Measurements from ENCODE around the gene INSC. TPM values are rescaled to one million over a fixed set of nuclear protein-coding genes. Genes with fewer than 3 reads are reported as not detected.

INSC gene
- total RNA-seq, 1 experiment from 2014 or later, result 0.17 TPM

DNA sequence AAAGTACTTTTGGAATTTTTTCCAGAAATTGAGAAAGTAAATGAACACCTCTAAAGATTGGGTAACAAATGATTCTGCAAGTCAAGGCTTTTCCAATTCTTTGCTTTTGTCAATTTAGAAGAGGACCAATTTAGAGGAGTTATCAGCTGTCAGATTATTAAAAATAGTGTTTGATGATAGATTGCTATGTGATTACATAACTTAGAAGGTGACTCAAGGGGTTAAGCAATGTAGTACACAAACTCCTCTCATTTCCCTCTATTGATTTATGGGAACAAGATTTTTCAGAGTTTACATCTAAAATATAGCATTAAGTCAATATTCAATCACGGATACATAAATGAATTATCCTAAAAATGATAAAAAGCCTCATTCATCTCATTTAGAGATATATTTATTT, 70.3 kb downstream of the INSC start (continued):
- TF ChIP-seq, protein P1, sequence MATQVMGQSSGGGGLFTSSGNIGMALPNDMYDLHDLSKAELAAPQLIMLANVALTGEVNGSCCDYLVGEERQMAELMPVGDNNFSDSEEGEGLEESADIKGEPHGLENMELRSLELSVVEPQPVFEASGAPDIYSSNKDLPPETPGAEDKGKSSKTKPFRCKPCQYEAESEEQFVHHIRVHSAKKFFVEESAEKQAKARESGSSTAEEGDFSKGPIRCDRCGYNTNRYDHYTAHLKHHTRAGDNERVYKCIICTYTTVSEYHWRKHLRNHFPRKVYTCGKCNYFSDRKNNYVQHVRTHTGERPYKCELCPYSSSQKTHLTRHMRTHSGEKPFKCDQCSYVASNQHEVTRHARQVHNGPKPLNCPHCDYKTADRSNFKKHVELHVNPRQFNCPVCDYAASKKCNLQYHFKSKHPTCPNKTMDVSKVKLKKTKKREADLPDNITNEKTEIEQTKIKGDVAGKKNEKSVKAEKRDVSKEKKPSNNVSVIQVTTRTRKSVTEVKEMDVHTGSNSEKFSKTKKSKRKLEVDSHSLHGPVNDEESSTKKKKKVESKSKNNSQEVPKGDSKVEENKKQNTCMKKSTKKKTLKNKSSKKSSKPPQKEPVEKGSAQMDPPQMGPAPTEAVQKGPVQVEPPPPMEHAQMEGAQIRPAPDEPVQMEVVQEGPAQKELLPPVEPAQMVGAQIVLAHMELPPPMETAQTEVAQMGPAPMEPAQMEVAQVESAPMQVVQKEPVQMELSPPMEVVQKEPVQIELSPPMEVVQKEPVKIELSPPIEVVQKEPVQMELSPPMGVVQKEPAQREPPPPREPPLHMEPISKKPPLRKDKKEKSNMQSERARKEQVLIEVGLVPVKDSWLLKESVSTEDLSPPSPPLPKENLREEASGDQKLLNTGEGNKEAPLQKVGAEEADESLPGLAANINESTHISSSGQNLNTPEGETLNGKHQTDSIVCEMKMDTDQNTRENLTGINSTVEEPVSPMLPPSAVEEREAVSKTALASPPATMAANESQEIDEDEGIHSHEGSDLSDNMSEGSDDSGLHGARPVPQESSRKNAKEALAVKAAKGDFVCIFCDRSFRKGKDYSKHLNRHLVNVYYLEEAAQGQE (IDR thresholded peaks at IDR 0.05; ENCODE audit: low read depth), result no peak
- TF ChIP-seq EZH2phosphoT487 (IDR thresholded peaks at IDR 0.05; ENCODE audit: borderline replicate concordance), result no peak
- TF ChIP-seq, protein P2, sequence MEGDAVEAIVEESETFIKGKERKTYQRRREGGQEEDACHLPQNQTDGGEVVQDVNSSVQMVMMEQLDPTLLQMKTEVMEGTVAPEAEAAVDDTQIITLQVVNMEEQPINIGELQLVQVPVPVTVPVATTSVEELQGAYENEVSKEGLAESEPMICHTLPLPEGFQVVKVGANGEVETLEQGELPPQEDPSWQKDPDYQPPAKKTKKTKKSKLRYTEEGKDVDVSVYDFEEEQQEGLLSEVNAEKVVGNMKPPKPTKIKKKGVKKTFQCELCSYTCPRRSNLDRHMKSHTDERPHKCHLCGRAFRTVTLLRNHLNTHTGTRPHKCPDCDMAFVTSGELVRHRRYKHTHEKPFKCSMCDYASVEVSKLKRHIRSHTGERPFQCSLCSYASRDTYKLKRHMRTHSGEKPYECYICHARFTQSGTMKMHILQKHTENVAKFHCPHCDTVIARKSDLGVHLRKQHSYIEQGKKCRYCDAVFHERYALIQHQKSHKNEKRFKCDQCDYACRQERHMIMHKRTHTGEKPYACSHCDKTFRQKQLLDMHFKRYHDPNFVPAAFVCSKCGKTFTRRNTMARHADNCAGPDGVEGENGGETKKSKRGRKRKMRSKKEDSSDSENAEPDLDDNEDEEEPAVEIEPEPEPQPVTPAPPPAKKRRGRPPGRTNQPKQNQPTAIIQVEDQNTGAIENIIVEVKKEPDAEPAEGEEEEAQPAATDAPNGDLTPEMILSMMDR (IDR thresholded peaks at IDR 0.05 in 2 of 3, conservative IDR thresholded peaks at IDR 0.05 in 1 of 3; ENCODE audit: borderline replicate concordance in 1 of 3, insufficient read depth in 1 of 3, low read depth in 2 of 3, low read length in 2 of 3), result no peak
- TF ChIP-seq SP1 (IDR thresholded peaks at IDR 0.05; ENCODE audit: low read depth), result no peak
- no peak for TF ChIP-seq TCF7L2 (IDR thresholded peaks at IDR 0.05; ENCODE audit: borderline replicate concordance, extremely low read depth, insufficient read depth, insufficient read length)
- TF ChIP-seq ZFX (IDR thresholded peaks at IDR 0.05), result no peak
- TF ChIP-seq RAD21 (IDR thresholded peaks at IDR 0.05; ENCODE audit: low read depth), result no peak

DNA sequence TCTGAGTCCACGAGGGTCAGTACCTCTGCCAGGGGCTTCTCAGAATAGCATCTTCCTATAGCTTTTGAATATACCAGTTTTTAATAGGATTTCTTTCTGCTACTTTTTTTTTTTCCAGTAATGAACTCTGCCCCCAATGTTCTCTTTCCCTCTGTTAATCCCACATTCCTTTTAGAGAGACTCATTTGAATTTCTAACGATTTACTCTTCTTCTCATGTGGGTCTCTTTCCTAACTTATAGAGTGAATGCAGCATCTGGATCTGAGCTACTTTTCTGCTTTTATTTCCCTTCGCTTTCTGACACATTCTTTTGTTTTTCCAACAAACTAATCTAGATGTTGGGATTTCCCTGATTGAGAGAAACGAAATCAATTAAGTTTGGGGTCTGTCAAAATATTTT, 71.4 kb downstream of the INSC start:
- RAD21 ChIA-PET (ENCODE audit: low non-redundant PET in 1 of 2, low total read pairs in 2 of 2, uncharacterized antibody in 2 of 2, unreplicated experiment in 2 of 2), result no interaction called here
- no peaks in the 10 kb centered on the region for H3K4me1 ChIP-seq (ENCODE audit: control insufficient read depth in 1 of 2, insufficient read depth in 2 of 2, low read length in 2 of 2)
- intact Hi-C loops (cut with micrococcal nuclease), result no loop called here
- CTCF ChIA-PET, result no interaction called here
- no peak overlapping the region for H2AFZ ChIP-seq (ENCODE audit: low read depth, low read length, poor library complexity, severe bottlenecking)
- no peaks in the 10 kb centered on the region for H3K27me3 ChIP-seq (ENCODE audit: insufficient read depth, low read length)
- H3K9me3 ChIP-seq (ENCODE audit: control insufficient read depth in 1 of 2, insufficient read depth in 1 of 2, low read depth in 1 of 2, low read length in 2 of 2), result no peaks in the 10 kb centered on the region
- POLR2A ChIA-PET, result no interaction called here
- H3K27ac ChIP-seq (ENCODE audit: low read depth, low read length), result no peak overlapping the region
- H3K9ac ChIP-seq (ENCODE audit: low read length), result no peak overlapping the region
- ATAC-seq (no peak), DNase-seq (ENCODE audit: low read depth, low spot score) (no peak)
- H3K4me3 ChIP-seq (replicated peaks in 1 of 2; ENCODE audit: low read depth in 1 of 2, low read length in 2 of 2), result no peak overlapping the region
- H3K9me2 ChIP-seq (ENCODE audit: insufficient read depth), result no peaks in the 10 kb centered on the region
- H3K4me2 ChIP-seq (ENCODE audit: low read length), result no peak overlapping the region
- BruUV-seq (replicated peaks), result no TSS peak
- no peaks in the 10 kb centered on the region for H4K20me1 ChIP-seq (ENCODE audit: insufficient read depth)
- H3K36me3 ChIP-seq (ENCODE audit: control insufficient read depth in 1 of 2, insufficient read depth in 2 of 2, low read length in 2 of 2), result no peaks in the 10 kb centered on the region
- H3K79me2 ChIP-seq (ENCODE audit: insufficient read depth, low read length), result no peaks in the 10 kb centered on the region
- TF ChIP-seq SRF (IDR thresholded peaks at IDR 0.05; ENCODE audit: low read depth) (no peak), TCF7L2 (IDR thresholded peaks at IDR 0.05; ENCODE audit: borderline replicate concordance, extremely low read depth, insufficient read depth, insufficient read length) (no peak), POLR2A (IDR thresholded peaks at IDR 0.05; ENCODE audit: borderline replicate concordance, extremely low read depth, insufficient read depth, insufficient read length) (no peak), ZFX (IDR thresholded peaks at IDR 0.05) (no peak), SP1 (IDR thresholded peaks at IDR 0.05; ENCODE audit: low read depth) (no peak), ELF1 (IDR thresholded peaks at IDR 0.05; ENCODE audit: borderline replicate concordance, low read depth) (no peak), CBX3 (IDR thresholded peaks at IDR 0.05; ENCODE audit: low read depth) (no peak)
- TF ChIP-seq, protein P3, sequence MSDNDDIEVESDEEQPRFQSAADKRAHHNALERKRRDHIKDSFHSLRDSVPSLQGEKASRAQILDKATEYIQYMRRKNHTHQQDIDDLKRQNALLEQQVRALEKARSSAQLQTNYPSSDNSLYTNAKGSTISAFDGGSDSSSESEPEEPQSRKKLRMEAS (IDR thresholded peaks at IDR 0.05), result no peak
- TF ChIP-seq, protein P1 (IDR thresholded peaks at IDR 0.05; ENCODE audit: low read depth), result no peak
- TF ChIP-seq, protein P4, sequence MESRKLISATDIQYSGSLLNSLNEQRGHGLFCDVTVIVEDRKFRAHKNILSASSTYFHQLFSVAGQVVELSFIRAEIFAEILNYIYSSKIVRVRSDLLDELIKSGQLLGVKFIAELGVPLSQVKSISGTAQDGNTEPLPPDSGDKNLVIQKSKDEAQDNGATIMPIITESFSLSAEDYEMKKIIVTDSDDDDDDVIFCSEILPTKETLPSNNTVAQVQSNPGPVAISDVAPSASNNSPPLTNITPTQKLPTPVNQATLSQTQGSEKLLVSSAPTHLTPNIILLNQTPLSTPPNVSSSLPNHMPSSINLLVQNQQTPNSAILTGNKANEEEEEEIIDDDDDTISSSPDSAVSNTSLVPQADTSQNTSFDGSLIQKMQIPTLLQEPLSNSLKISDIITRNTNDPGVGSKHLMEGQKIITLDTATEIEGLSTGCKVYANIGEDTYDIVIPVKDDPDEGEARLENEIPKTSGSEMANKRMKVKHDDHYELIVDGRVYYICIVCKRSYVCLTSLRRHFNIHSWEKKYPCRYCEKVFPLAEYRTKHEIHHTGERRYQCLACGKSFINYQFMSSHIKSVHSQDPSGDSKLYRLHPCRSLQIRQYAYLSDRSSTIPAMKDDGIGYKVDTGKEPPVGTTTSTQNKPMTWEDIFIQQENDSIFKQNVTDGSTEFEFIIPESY (IDR thresholded peaks at IDR 0.05; ENCODE audit: extremely low read depth, insufficient replicate concordance, low read length), result no peak

Data from HCT116 (cell line).